Chondrocyte (in vitro differentiated cells): ENCODE data around the gene ALDH2. TPM values are rescaled to one million over a fixed set of nuclear protein-coding genes. Genes with fewer than 3 reads are reported as not detected.

Source experiments
- DNase-seq: peaks from one replicate; pipeline ENCODE4 v3.0.0; 2021; ENCODE audit warnings: mixed read lengths, low spot score
- H3K27ac Mint-ChIP-seq: one replicate; pipeline ENCODE4 v1.8.0; 2021; ENCODE audit warnings: mild to moderate bottlenecking, moderate library complexity, mixed read lengths; ENCODE audit not compliant: unreplicated experiment
- H3K27me3 Mint-ChIP-seq: 2 replicates; pipeline ENCODE4 v1.8.0; 2021; ENCODE audit warnings: low read depth, mixed read lengths
- H3K36me3 Mint-ChIP-seq: 2 replicates; pipeline ENCODE4 v1.8.0; 2021; ENCODE audit warnings: low read depth, mixed read lengths
- H3K4me1 Mint-ChIP-seq: 2 replicates; pipeline ENCODE4 v1.8.0; 2021; ENCODE audit warnings: low read depth, mild to moderate bottlenecking, mixed read lengths
- H3K4me3 Mint-ChIP-seq: one replicate; pipeline ENCODE4 v1.8.0; 2021; ENCODE audit warnings: mild to moderate bottlenecking, moderate library complexity, mixed read lengths; ENCODE audit not compliant: unreplicated experiment
- H3K9me3 Mint-ChIP-seq: 2 replicates; pipeline ENCODE4 v1.8.0; 2021; ENCODE audit warnings: low read depth, mixed read lengths
- total RNA-seq: library from RNA; stranded (reverse); gene quantifications from 3 replicates; pipeline ENCODE4 v1.2.1, GENCODE V29; 2021
- TF ChIP-seq, protein P1 (sequence below): fragments of 200-600 bp; sonication (generic); IDR thresholded peaks from 2 replicates; pipeline ENCODE4 v1.5.0; 2021; ENCODE audit warnings: antibody characterized with exemption, mild to moderate bottlenecking, moderate library complexity

Gene ALDH2
- total RNA-seq, 1 donor from 2014 or later, result 73.8 TPM

DNA sequence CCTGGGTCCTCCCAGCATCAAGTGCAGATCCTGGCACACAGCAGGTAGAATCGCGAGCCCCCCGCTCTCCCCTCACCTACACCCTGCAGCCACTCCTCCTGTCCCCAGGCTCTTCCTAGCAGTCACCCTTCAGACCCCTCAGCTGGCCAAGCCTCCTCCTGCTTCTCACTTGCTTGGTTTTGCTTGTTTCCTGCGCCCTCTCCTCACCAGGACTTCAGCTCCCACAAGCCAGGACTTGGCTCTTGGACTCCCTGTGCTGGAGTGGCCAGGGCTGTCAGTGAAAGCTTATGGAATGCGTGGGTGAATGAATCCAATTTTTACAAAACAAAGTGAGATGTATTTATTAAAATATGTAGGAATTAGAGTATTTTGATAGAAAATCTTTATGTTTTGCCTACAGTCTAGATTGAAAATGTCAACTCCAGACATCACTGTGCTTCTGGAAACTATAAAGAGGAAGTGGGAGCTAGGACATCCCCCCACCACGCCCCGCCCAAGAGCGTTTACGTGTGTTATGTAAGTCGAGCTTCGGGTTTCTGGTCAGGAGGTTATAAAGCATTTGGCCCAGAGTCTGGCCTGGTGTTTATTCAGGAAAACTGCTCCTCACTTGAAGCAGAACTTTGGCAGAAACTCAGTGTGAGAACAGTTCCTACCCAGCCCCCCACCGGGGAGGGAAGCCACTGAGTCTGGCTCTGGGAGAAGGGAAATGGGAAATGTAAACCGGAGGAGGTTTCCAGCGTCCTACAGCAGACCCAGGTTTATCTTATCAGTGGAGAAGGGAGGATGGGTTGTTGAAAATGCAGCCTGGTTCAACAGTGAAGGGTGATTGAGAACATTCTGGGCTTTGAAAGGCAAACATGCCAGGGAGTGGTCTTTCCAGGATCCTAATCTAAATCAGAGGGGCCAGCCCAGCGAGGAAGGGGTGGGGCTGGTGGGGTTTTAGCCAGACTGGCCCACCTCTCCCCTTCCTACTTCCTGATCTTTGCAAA is 8.8 kb downstream of the ALDH2 start:
- peak overlapping the region; percentile 94 for H3K27ac Mint-ChIP-seq
- H3K36me3 Mint-ChIP-seq, result peaks cover 3% of the 10 kb centered on the region
- no peak for DNase-seq
- TF ChIP-seq, protein P1, sequence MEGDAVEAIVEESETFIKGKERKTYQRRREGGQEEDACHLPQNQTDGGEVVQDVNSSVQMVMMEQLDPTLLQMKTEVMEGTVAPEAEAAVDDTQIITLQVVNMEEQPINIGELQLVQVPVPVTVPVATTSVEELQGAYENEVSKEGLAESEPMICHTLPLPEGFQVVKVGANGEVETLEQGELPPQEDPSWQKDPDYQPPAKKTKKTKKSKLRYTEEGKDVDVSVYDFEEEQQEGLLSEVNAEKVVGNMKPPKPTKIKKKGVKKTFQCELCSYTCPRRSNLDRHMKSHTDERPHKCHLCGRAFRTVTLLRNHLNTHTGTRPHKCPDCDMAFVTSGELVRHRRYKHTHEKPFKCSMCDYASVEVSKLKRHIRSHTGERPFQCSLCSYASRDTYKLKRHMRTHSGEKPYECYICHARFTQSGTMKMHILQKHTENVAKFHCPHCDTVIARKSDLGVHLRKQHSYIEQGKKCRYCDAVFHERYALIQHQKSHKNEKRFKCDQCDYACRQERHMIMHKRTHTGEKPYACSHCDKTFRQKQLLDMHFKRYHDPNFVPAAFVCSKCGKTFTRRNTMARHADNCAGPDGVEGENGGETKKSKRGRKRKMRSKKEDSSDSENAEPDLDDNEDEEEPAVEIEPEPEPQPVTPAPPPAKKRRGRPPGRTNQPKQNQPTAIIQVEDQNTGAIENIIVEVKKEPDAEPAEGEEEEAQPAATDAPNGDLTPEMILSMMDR, result no peak
- no peaks in the 10 kb centered on the region for H3K27me3 Mint-ChIP-seq
- H3K4me3 Mint-ChIP-seq, result peak overlapping the region; percentile 64
- H3K9me3 Mint-ChIP-seq, result no peaks in the 10 kb centered on the region
- peaks cover 24% of the 10 kb centered on the region for H3K4me1 Mint-ChIP-seq

DNA sequence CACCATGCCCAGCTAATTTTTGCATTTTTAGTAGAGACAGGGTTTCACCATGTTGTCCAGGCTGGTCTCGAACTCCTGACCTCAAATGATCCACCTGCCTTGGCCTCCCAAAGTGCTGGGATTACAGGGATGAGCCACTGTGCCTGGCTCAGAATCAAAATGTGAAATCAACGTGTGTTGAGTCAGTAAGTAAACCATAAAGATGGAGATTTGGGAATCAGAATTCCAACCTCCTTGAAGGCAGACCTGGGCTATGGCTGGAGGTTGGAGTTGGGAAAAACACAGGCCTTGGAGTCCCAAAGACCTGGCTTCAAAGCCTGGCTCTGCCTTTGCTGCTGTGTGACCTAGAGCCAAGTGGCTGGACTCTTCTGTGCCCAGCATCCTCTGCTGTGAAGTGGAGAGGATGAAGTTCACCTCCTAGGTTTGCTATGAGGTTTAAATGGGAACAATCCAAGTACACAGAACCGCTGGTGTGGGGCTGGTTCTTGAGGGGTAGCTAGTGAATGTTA is 10.2 kb downstream of the ALDH2 start:
- H3K27me3 Mint-ChIP-seq, result no peaks in the 10 kb centered on the region
- no peaks in the 10 kb centered on the region for H3K9me3 Mint-ChIP-seq
- H3K36me3 Mint-ChIP-seq, result peaks cover 11% of the 10 kb centered on the region
- H3K4me3 Mint-ChIP-seq, result no peak overlapping the region
- H3K27ac Mint-ChIP-seq, result no peak overlapping the region
- H3K4me1 Mint-ChIP-seq, result peaks cover 24% of the 10 kb centered on the region
- no peak for DNase-seq
- TF ChIP-seq, protein P1, result no peak

DNA sequence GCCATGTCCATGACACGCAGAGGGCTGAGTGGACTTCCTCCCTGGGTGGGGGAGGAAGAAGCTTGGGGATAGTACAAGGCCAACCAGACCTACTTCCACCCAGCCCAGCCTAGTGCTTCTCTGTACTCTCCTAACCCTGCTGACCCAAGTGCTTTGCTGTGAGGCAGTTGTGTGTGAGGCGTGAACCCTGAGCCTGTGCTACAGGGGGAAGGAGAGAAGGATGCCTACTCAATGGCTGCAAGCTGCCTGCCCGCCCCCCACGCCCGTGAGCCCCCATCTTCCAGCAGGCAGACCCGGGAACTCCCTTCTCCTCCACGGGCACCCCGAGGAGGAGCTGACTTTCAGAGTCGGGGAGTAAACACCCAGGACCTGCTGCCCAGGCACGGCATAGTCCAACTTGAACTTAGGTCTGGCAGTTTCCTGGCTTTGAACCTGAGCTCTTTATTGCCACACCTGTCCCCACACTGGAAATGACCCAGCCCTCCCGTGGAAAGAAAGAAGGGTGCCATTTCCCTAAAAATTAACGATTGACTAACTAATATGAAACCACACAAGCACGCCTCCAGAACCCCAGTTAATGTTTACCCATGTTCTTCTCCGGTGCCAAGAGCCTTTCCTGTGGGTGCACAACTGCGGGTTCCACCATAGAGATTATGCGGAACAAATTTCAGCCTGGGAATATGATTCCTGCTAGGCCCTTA is 10.8 kb downstream of the ALDH2 start:
- H3K27ac Mint-ChIP-seq, result peak overlapping the region; percentile 8
- no peak overlapping the region for H3K4me3 Mint-ChIP-seq
- H3K27me3 Mint-ChIP-seq, result no peaks in the 10 kb centered on the region
- peaks cover 11% of the 10 kb centered on the region for H3K36me3 Mint-ChIP-seq
- DNase-seq, result no peak
- TF ChIP-seq, protein P1, result no peak
- H3K9me3 Mint-ChIP-seq, result no peaks in the 10 kb centered on the region
- H3K4me1 Mint-ChIP-seq, result peaks cover 24% of the 10 kb centered on the region

DNA sequence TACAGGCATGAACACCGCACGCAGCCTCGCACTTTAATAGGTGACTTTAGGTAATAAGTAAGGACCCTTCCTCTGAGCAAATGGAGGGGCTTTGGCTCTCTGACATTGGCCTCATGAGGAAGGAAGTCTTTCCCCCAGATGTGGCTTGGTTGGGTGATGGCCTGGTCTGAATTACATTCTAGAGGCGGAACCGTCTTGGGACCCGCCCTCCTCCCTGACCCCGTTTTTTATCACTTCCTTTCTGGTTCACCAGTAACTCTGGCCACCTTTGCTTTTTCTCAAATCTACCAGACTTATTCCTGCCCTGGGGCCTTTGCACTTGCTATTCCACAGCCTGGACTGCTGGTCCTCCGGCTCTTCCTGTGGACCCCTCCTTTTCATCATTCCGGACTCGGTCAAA is 13.4 kb downstream of the ALDH2 start:
- Mint-ChIP-seq H3K27ac (no peak overlapping the region), H3K9me3 (no peaks in the 10 kb centered on the region), H3K4me3 (no peak overlapping the region), H3K27me3 (no peaks in the 10 kb centered on the region), H3K4me1 (peaks cover 17% of the 10 kb centered on the region), H3K36me3 (peaks cover 18% of the 10 kb centered on the region)
- TF ChIP-seq, protein P1, result no peak
- DNase-seq, result no peak

DNA sequence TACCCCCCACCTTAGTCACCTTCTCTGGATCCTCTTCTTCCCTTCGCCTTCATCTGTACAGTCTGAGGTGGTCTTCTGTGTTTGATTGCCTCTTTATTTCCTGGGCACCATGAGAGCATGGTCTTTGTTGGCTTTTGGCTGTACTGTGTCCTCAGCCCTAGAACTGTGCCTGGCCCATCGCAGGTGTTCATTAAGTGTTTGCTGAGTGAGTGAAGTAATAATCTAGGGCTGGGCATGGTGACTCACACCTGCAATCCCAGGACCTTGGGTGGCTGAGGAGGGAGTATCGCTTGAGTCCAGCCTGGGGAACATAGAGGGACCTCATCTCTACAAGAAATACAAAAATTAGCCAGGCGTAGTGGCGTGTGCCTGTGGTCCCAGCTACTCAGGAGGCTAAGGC is 13.9 kb downstream of the ALDH2 start:
- Mint-ChIP-seq H3K27me3 (no peaks in the 10 kb centered on the region), H3K36me3 (peaks cover 23% of the 10 kb centered on the region)

More for the DNA sequence above, 13.9 kb downstream of the ALDH2 start:
- DNase-seq, result no peak
- Mint-ChIP-seq H3K4me3 (no peak overlapping the region), H3K27ac (no peak overlapping the region), H3K9me3 (no peaks in the 10 kb centered on the region), H3K4me1 (peaks cover 12% of the 10 kb centered on the region)
- TF ChIP-seq, protein P1, result no peak
